Stomach (tissue), 4 donors: ENCODE data around the gene TSHR.

Experiments
- EP300 ChIP-seq: sonication (generic); formaldehyde crosslinking; IDR thresholded peaks from one replicate; pipeline ENCODE4 v1.6.1; 2017; ENCODE audit warnings: antibody characterized with exemption
- POLR2A ChIP-seq, 4 donors: fragments of 450-650 bp; IDR thresholded peaks; one replicate each; pipeline ENCODE4 v1.6.1; 2016; ENCODE audit warnings: antibody characterized with exemption in 4 of 4, control low read depth in 2 of 4, mild to moderate bottlenecking in 1 of 4, moderate library complexity in 1 of 4

- no peak for TF ChIP-seq POLR2A (IDR thresholded peaks at IDR 0.05)
- TF ChIP-seq EP300 = no peak
Observed at GRCh38 chr14:81176241-81176640, 220.8 kb downstream of the TSHR start.
